K562 (cell line): ENCODE data around the gene DPP10.

Source experiments
- CHD2 ChIP-seq: IDR thresholded peaks from 2 replicates; pipeline ENCODE4 v1.6.1; 2011; ENCODE audit warnings: low read depth, low read length
- SMC3 ChIP-seq: conservative IDR thresholded peaks from 2 replicates; pipeline ENCODE4 v1.6.1; 2011; ENCODE audit warnings: low read depth, low read length, improper control_type of control experiment; ENCODE audit not compliant: insufficient read depth
- SRSF9 ChIP-seq: fragments of 200-400 bp; formaldehyde crosslinking; IDR thresholded peaks from 2 replicates; pipeline ENCODE4 v1.6.1; 2017; ENCODE audit warnings: low read depth, low read length, borderline replicate concordance
- TF ChIP-seq, protein P1 (sequence below), 3 experiments: IDR thresholded peaks in 2 of 3; conservative IDR thresholded peaks in 1 of 3; 2 replicates each; pipeline ENCODE4 v1.5.1; 2011 to 2012; ENCODE audit warnings: low read length in 3 of 3, mild to moderate bottlenecking in 3 of 3, control low read depth in 2 of 3, improper control_type of control experiment in 1 of 3, inconsistent platforms in 1 of 3, low read depth in 1 of 3, mixed read lengths in 1 of 3, moderate library complexity in 1 of 3; ENCODE audit not compliant: insufficient read depth in 2 of 3

GRCh38 chr2:115533081-115533480 lies 1090.6 kb downstream of the DPP10 start:
- TF ChIP-seq CHD2 (no peak), SMC3 (no peak), SRSF9 (no peak)
- TF ChIP-seq, protein P1, sequence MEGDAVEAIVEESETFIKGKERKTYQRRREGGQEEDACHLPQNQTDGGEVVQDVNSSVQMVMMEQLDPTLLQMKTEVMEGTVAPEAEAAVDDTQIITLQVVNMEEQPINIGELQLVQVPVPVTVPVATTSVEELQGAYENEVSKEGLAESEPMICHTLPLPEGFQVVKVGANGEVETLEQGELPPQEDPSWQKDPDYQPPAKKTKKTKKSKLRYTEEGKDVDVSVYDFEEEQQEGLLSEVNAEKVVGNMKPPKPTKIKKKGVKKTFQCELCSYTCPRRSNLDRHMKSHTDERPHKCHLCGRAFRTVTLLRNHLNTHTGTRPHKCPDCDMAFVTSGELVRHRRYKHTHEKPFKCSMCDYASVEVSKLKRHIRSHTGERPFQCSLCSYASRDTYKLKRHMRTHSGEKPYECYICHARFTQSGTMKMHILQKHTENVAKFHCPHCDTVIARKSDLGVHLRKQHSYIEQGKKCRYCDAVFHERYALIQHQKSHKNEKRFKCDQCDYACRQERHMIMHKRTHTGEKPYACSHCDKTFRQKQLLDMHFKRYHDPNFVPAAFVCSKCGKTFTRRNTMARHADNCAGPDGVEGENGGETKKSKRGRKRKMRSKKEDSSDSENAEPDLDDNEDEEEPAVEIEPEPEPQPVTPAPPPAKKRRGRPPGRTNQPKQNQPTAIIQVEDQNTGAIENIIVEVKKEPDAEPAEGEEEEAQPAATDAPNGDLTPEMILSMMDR (IDR thresholded peaks at IDR 0.05 in 2 of 3, conservative IDR thresholded peaks at IDR 0.05 in 1 of 3; ENCODE audit: insufficient read depth in 2 of 3, low read depth in 1 of 3, low read length in 3 of 3) = no peak
